Caco-2 (cell line): ENCODE results near the gene NRXN2. TPM values are rescaled to one million over a fixed set of nuclear protein-coding genes. Genes with fewer than 3 reads are reported as not detected.

ENCODE experiments used
- BruUV-seq: library from RNA; stranded (reverse); fragments of 400-500 nt; replicated peaks from 2 replicates; lab custom pipeline; 2021; lab: Mats Ljungman, UMichigan
- CTCF ChIA-PET: fragments of 300-600 bp; sonication (Branson Sonifier 250); formaldehyde crosslinking; loops from one replicate; lab custom pipeline; 2022; ENCODE audit warnings: antibody characterized with exemption; lab: Charles Lee
- POLR2A ChIA-PET: fragments of 300-600 bp; sonication (Branson Sonifier 250); formaldehyde crosslinking; loops from one replicate; lab custom pipeline; 2022; ENCODE audit warnings: antibody characterized with exemption; lab: Charles Lee
- DNase-seq, 2 experiments: peaks; one replicate each; pipeline versions ENCODE4 v3.0.0 to v3.0.0-alpha.2; 2020 to 2022
- H3K27me3 ChIP-seq: replicated peaks from 2 replicates; pipeline ENCODE4 v1.6.0; 2011; ENCODE audit warnings: low read length; ENCODE audit not compliant: control insufficient read depth, insufficient read depth
- H3K36me3 ChIP-seq: 2 replicates; pipeline ENCODE4 v1.5.1; 2011; ENCODE audit warnings: low read length; ENCODE audit not compliant: control insufficient read depth, insufficient read depth
- H3K4me1 ChIP-seq: fragments of 250-450 bp; sonication (Bioruptor Pico); 2 replicates; pipeline ENCODE4 v1.5.1; 2020; ENCODE audit warnings: mild to moderate bottlenecking
- H3K4me3 ChIP-seq: 2 replicates; pipeline ENCODE4 v1.5.1; 2011; ENCODE audit warnings: low read depth, mild to moderate bottlenecking, control low read depth, low read length
- H3K9me3 ChIP-seq: fragments of 250-450 bp; sonication (Bioruptor Pico); 2 replicates; pipeline ENCODE4 v1.5.1; 2020; ENCODE audit warnings: mild to moderate bottlenecking, moderate library complexity
- H3K27ac Mint-ChIP-seq: one replicate; pipeline ENCODE4 v1.8.0; 2022; ENCODE audit warnings: mixed read lengths; ENCODE audit not compliant: unreplicated experiment
- H3K27me3 Mint-ChIP-seq: one replicate; pipeline ENCODE4 v1.8.0; 2022; ENCODE audit warnings: mixed read lengths; ENCODE audit not compliant: insufficient read depth, unreplicated experiment
- H3K36me3 Mint-ChIP-seq: one replicate; pipeline ENCODE4 v1.8.0; 2022; ENCODE audit warnings: mild to moderate bottlenecking, mixed read lengths; ENCODE audit not compliant: insufficient read depth, unreplicated experiment
- H3K4me1 Mint-ChIP-seq: one replicate; pipeline ENCODE4 v1.8.0; 2022; ENCODE audit warnings: low read depth, mixed read lengths; ENCODE audit not compliant: unreplicated experiment
- H3K4me3 Mint-ChIP-seq: one replicate; pipeline ENCODE4 v1.8.0; 2022; ENCODE audit warnings: mild to moderate bottlenecking, moderate library complexity, mixed read lengths; ENCODE audit not compliant: unreplicated experiment
- H3K9me3 Mint-ChIP-seq: one replicate; pipeline ENCODE4 v1.8.0; 2022; ENCODE audit warnings: mixed read lengths; ENCODE audit not compliant: unreplicated experiment
- CTCF ChIP-seq, 2 experiments: fragments of 200-600 bp in 1 of 2; IDR thresholded peaks; 1 replicate in 1 of 2; 2 replicates in 1 of 2; pipeline versions ENCODE4 v1.5.1 to v1.8.0; 2011 to 2022; ENCODE audit warnings: antibody characterized with exemption in 1 of 2, control low read depth in 1 of 2, inconsistent platforms in 1 of 2, low read depth in 1 of 2, low read length in 1 of 2, mild to moderate bottlenecking in 1 of 2, moderate library complexity in 1 of 2; ENCODE audit not compliant: insufficient read depth in 1 of 2, severe bottlenecking in 1 of 2, unreplicated experiment in 1 of 2
- intact Hi-C: fragments of 100-400 bp; cut with micrococcal nuclease; formaldehyde crosslinking; loops from one replicate; pipeline ENCODE4 v1.10.0; 2022; ENCODE audit not compliant: unreplicated experiment
- total RNA-seq: library from RNA; stranded (reverse); gene quantifications from 2 replicates; pipeline ENCODE4 v1.2.3, GENCODE V29; 2022

Gene NRXN2
- total RNA-seq, 1 experiment from 2014 or later = 7.6 TPM

GRCh38 chr11:64688534-64688982 lies 34.4 kb downstream of the NRXN2 start:
- POLR2A ChIA-PET = interaction anchor here (0.7 kb wide), 1 partner anchor 503 kb away, joined by 3 read pairs; the partner anchor contains the start of gene STIP1
- intact Hi-C loops = loop anchor here (1.0 to 2.0 kb wide), 4 partner anchors 16 to 78 kb away; partner anchors contain the start of gene NRXN2
- Mint-ChIP-seq H3K4me1 (peaks cover 8% of the 10 kb centered on the region), H3K27ac (no peak overlapping the region), H3K27me3 (peaks cover 20% of the 10 kb centered on the region), H3K9me3 (no peaks in the 10 kb centered on the region), H3K4me3 (peak overlapping the region; percentile 68), H3K36me3 (no peaks in the 10 kb centered on the region)
- Histone ChIP-seq H3K4me1 (no peaks in the 10 kb centered on the region), H3K27me3 (peaks cover 2% of the 10 kb centered on the region), H3K9me3 (no peaks in the 10 kb centered on the region), H3K4me3 (peak overlapping the region; percentile 44), H3K36me3 (no peaks in the 10 kb centered on the region)
- peak; percentile 90 to 95 for DNase-seq
- no TSS peak for BruUV-seq
- CTCF ChIA-PET = interaction anchor here (0.6 to 1.9 kb wide), 34 partner anchors 8 to 1989 kb away, joined by 3 to 27 read pairs (median 5); partner anchors contain the start of genes NRXN2, PRDX5, RBM4B and SF1
- peak; percentile 94 for TF ChIP-seq CTCF (IDR thresholded peaks at IDR 0.05; ENCODE audit: insufficient read depth in 1 of 2, low read depth in 1 of 2, low read length in 1 of 2, severe bottlenecking in 1 of 2, unreplicated experiment in 1 of 2)

- peaks cover 15% of the 10 kb centered on the region for H3K27me3 Mint-ChIP-seq
- no TSS peak for BruUV-seq
- H3K9me3 Mint-ChIP-seq = no peaks in the 10 kb centered on the region
- Histone ChIP-seq H3K4me1 (no peaks in the 10 kb centered on the region), H3K9me3 (no peaks in the 10 kb centered on the region), H3K36me3 (no peaks in the 10 kb centered on the region), H3K27me3 (peaks cover 2% of the 10 kb centered on the region), H3K4me3 (no peak overlapping the region)
- peak overlapping the region; percentile 68 for H3K4me3 Mint-ChIP-seq
- no peak for TF ChIP-seq CTCF (IDR thresholded peaks at IDR 0.05; ENCODE audit: insufficient read depth in 1 of 2, low read depth in 1 of 2, low read length in 1 of 2, severe bottlenecking in 1 of 2, unreplicated experiment in 1 of 2)
- no peak overlapping the region for H3K27ac Mint-ChIP-seq
- intact Hi-C loops = loop anchor here (1.0 to 2.0 kb wide), 4 partner anchors 16 to 79 kb away; partner anchors contain the start of gene NRXN2
- POLR2A ChIA-PET = interaction anchor here (0.7 kb wide), 1 partner anchor 502 kb away, joined by 3 read pairs; the partner anchor contains the start of gene STIP1
- peaks cover 8% of the 10 kb centered on the region for H3K4me1 Mint-ChIP-seq
- H3K36me3 Mint-ChIP-seq = no peaks in the 10 kb centered on the region
- CTCF ChIA-PET = interaction anchor here (0.7 to 1.9 kb wide), 26 partner anchors 13 to 1990 kb away, joined by 3 to 27 read pairs (median 5); partner anchors contain the start of genes NRXN2, PRDX5, RBM4B and SF1
- no peak for DNase-seq
Measured at GRCh38 chr11:64687643-64688533, 35.1 kb downstream of the NRXN2 start.

- POLR2A ChIA-PET = no interaction called here
- Mint-ChIP-seq H3K4me1 (peaks cover 8% of the 10 kb centered on the region), H3K27me3 (peaks cover 9% of the 10 kb centered on the region), H3K36me3 (no peaks in the 10 kb centered on the region), H3K27ac (no peak overlapping the region), H3K9me3 (no peaks in the 10 kb centered on the region), H3K4me3 (no peak overlapping the region)
- BruUV-seq = no TSS peak
- Histone ChIP-seq H3K4me3 (no peak overlapping the region), H3K36me3 (no peaks in the 10 kb centered on the region), H3K4me1 (no peaks in the 10 kb centered on the region), H3K27me3 (peaks cover 2% of the 10 kb centered on the region), H3K9me3 (no peaks in the 10 kb centered on the region)
- DNase-seq = no peak
- intact Hi-C loops = no loop called here
- CTCF ChIA-PET = interaction anchor here (0.6 kb wide), 1 partner anchor 202 kb away, joined by 3 read pairs; no protein-coding TSS in a partner anchor
- TF ChIP-seq CTCF (IDR thresholded peaks at IDR 0.05; ENCODE audit: insufficient read depth in 1 of 2, low read depth in 1 of 2, low read length in 1 of 2, severe bottlenecking in 1 of 2, unreplicated experiment in 1 of 2) = no peak
Measured at GRCh38 chr11:64687204-64687603, 35.8 kb downstream of the NRXN2 start.
